ENCODE data around the gene ATP6V0E2.

DNA sequence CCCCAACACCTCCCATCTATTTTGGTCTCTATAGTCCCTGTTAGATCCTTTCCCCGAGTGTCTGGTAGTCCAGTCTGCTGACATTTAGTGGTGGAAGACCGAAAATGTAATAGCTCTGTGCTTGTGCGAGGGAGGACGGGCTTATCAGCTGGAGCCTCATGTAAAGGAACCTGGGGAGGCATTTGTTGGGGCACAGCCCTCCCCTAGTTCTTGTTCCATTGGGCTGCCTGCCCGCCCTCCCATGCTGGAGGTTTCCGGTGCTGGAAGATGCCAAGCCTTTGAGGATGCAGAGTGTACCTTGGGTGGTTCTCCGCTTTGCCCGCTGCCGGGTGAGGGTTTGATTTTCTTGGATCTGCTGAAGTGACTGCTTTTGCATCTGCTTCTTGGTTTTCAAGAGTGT lies 30.2 kb upstream of the ATP6V0E2 start:
- TF ChIP-seq, protein P1, sequence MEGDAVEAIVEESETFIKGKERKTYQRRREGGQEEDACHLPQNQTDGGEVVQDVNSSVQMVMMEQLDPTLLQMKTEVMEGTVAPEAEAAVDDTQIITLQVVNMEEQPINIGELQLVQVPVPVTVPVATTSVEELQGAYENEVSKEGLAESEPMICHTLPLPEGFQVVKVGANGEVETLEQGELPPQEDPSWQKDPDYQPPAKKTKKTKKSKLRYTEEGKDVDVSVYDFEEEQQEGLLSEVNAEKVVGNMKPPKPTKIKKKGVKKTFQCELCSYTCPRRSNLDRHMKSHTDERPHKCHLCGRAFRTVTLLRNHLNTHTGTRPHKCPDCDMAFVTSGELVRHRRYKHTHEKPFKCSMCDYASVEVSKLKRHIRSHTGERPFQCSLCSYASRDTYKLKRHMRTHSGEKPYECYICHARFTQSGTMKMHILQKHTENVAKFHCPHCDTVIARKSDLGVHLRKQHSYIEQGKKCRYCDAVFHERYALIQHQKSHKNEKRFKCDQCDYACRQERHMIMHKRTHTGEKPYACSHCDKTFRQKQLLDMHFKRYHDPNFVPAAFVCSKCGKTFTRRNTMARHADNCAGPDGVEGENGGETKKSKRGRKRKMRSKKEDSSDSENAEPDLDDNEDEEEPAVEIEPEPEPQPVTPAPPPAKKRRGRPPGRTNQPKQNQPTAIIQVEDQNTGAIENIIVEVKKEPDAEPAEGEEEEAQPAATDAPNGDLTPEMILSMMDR (conservative IDR thresholded peaks at IDR 0.05): no peak
- TF ChIP-seq EZH2 (IDR thresholded peaks at IDR 0.05; ENCODE audit: low read depth): no peak
